ENCODE measurements around the gene C20orf173. TPM values are rescaled to one million over a fixed set of nuclear protein-coding genes. Genes with fewer than 3 reads are reported as not detected.

The C20orf173 gene
- total RNA-seq, 1 experiment from 2014 or later: not detected

DNA sequence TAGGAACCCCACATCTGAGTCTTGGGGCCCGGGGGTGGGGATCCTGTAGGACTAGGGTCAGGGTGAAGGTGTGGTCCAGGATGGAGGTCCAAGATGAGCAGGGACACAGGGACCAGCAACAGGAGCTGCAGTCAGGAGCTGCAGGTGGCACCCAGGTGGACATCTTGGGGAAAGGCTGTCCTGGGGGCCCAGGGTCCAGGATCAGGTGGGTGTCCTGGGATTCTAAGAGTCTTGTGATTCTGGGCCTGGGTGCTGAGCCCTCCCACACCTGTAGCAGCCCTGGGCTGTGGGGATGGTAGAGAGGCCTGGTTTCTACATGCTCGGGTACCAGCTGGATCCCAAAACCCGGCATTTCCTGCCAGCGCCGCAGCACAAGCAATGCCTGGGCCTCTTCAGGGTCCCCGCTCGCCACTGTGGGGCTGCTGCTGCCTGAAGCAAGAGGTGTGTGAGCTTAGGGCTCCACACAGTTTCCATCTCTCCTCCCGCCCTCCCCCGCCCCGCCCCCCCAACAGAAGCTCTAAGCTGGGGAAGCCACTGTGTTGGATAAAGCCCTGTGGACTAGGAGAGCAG, 33.2 kb upstream of the C20orf173 start:
- intact Hi-C loops (cut with micrococcal nuclease): no loop called here
- Histone ChIP-seq H3K27me3 (ENCODE audit: insufficient read depth, low read length) (no peaks in the 10 kb centered on the region), H4K20me1 (ENCODE audit: insufficient read depth) (no peaks in the 10 kb centered on the region), H3K9ac (ENCODE audit: low read length) (no peak overlapping the region), H3K36me3 (ENCODE audit: control insufficient read depth in 1 of 2, insufficient read depth in 2 of 2, low read length in 2 of 2) (peaks cover 4% of the 10 kb centered on the region in 2 experiments; a peak in 1 of 4 replicates), H3K4me1 (ENCODE audit: control insufficient read depth in 1 of 2, insufficient read depth in 2 of 2, low read length in 2 of 2) (no peaks in the 10 kb centered on the region; a peak in 1 of 4 replicates), H2AFZ (ENCODE audit: low read depth, low read length, poor library complexity, severe bottlenecking) (no peak overlapping the region), H3K4me2 (ENCODE audit: low read length) (no peak overlapping the region), H3K4me3 (replicated peaks in 1 of 2; ENCODE audit: low read depth in 1 of 2, low read length in 2 of 2) (no peak overlapping the region), H3K9me2 (ENCODE audit: insufficient read depth) (no peaks in the 10 kb centered on the region), H3K9me3 (ENCODE audit: control insufficient read depth in 1 of 2, insufficient read depth in 1 of 2, low read depth in 1 of 2, low read length in 2 of 2) (no peaks in the 10 kb centered on the region), H3K79me2 (ENCODE audit: insufficient read depth, low read length) (no peaks in the 10 kb centered on the region), H3K27ac (ENCODE audit: low read depth, low read length) (no peak overlapping the region)
- BruUV-seq (replicated peaks): no TSS peak
- DNase-seq (ENCODE audit: low read depth, low spot score) (no peak), ATAC-seq (no peak)
- CTCF ChIA-PET: no interaction called here
- RAD21 ChIA-PET (ENCODE audit: low non-redundant PET in 1 of 2, low total read pairs in 2 of 2, uncharacterized antibody in 2 of 2, unreplicated experiment in 2 of 2): no interaction called here
- POLR2A ChIA-PET: no interaction called here
- TF ChIP-seq CEBPB (IDR thresholded peaks at IDR 0.05; ENCODE audit: low read depth) (no peak), ELF1 (IDR thresholded peaks at IDR 0.05; ENCODE audit: borderline replicate concordance, low read depth) (no peak), TCF7L2 (IDR thresholded peaks at IDR 0.05; ENCODE audit: borderline replicate concordance, extremely low read depth, insufficient read depth, insufficient read length) (no peak), EZH2 (IDR thresholded peaks at IDR 0.05) (no peak), RAD21 (IDR thresholded peaks at IDR 0.05; ENCODE audit: low read depth) (no peak), POLR2A (IDR thresholded peaks at IDR 0.05; ENCODE audit: borderline replicate concordance, extremely low read depth, insufficient read depth, insufficient read length) (no peak), EZH2phosphoT487 (IDR thresholded peaks at IDR 0.05; ENCODE audit: borderline replicate concordance) (no peak), SRF (IDR thresholded peaks at IDR 0.05; ENCODE audit: low read depth) (no peak), ZFX (IDR thresholded peaks at IDR 0.05) (no peak), ZNF274 (IDR thresholded peaks at IDR 0.05; ENCODE audit: low read depth, low read length) (no peak), YY1 (IDR thresholded peaks at IDR 0.05; ENCODE audit: extremely low read depth, insufficient replicate concordance, low read depth, low read length) (no peak)
- TF ChIP-seq, protein P1, sequence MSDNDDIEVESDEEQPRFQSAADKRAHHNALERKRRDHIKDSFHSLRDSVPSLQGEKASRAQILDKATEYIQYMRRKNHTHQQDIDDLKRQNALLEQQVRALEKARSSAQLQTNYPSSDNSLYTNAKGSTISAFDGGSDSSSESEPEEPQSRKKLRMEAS (IDR thresholded peaks at IDR 0.05): no peak
- TF ChIP-seq, protein P2, sequence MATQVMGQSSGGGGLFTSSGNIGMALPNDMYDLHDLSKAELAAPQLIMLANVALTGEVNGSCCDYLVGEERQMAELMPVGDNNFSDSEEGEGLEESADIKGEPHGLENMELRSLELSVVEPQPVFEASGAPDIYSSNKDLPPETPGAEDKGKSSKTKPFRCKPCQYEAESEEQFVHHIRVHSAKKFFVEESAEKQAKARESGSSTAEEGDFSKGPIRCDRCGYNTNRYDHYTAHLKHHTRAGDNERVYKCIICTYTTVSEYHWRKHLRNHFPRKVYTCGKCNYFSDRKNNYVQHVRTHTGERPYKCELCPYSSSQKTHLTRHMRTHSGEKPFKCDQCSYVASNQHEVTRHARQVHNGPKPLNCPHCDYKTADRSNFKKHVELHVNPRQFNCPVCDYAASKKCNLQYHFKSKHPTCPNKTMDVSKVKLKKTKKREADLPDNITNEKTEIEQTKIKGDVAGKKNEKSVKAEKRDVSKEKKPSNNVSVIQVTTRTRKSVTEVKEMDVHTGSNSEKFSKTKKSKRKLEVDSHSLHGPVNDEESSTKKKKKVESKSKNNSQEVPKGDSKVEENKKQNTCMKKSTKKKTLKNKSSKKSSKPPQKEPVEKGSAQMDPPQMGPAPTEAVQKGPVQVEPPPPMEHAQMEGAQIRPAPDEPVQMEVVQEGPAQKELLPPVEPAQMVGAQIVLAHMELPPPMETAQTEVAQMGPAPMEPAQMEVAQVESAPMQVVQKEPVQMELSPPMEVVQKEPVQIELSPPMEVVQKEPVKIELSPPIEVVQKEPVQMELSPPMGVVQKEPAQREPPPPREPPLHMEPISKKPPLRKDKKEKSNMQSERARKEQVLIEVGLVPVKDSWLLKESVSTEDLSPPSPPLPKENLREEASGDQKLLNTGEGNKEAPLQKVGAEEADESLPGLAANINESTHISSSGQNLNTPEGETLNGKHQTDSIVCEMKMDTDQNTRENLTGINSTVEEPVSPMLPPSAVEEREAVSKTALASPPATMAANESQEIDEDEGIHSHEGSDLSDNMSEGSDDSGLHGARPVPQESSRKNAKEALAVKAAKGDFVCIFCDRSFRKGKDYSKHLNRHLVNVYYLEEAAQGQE (IDR thresholded peaks at IDR 0.05; ENCODE audit: low read depth): no peak

Measured in HCT116 (cell line).